OCI-LY1 (cell line): Measurements from ENCODE around the gene DNAH17.

ENCODE experiments used
- H2AFZ ChIP-seq: fragments of 200-600 bp; sonication (generic), shearing (Covaris generic); 2 replicates; pipeline ENCODE4 v1.6.0; 2014; ENCODE audit warnings: antibody characterized with exemption, mild to moderate bottlenecking, low read length
- H3F3A ChIP-seq: fragments of 200-600 bp; sonication (generic), shearing (Covaris generic); 2 replicates; pipeline ENCODE4 v1.6.0; 2014; ENCODE audit warnings: mild to moderate bottlenecking, antibody characterized with exemption, low read length, moderate library complexity; ENCODE audit not compliant: insufficient read depth
- H3K27ac ChIP-seq: fragments of 200-600 bp; sonication (generic); 2 replicates; pipeline ENCODE4 v1.5.1; 2014; ENCODE audit warnings: low read length, mixed run types, mild to moderate bottlenecking, low read depth; ENCODE audit not compliant: poor library complexity, severe bottlenecking
- H3K27me3 ChIP-seq: fragments of 200-600 bp; sonication (generic); 2 replicates; pipeline ENCODE4 v1.6.0; 2014; ENCODE audit warnings: antibody characterized with exemption, mild to moderate bottlenecking, low read length, moderate library complexity; ENCODE audit not compliant: insufficient read depth
- H3K36me3 ChIP-seq: fragments of 200-600 bp; sonication (generic); 2 replicates; pipeline ENCODE4 v1.6.1; 2014; ENCODE audit warnings: mild to moderate bottlenecking, antibody characterized with exemption, low read length, moderate library complexity, mixed read lengths; ENCODE audit not compliant: insufficient read depth
- H3K4me1 ChIP-seq: fragments of 200-600 bp; sonication (generic); 2 replicates; pipeline ENCODE4 v1.5.1; 2014; ENCODE audit warnings: mild to moderate bottlenecking, low read length, moderate library complexity; ENCODE audit not compliant: insufficient read depth, severe bottlenecking
- H3K4me2 ChIP-seq: fragments of 200-600 bp; sonication (generic), shearing (Covaris generic); 2 replicates; pipeline ENCODE4 v1.6.1; 2014; ENCODE audit warnings: low read length
- H3K4me3 ChIP-seq: fragments of 200-600 bp; sonication (generic); 2 replicates; pipeline ENCODE4 v1.5.1; 2014; ENCODE audit warnings: low read length, low read depth, mild to moderate bottlenecking, mixed read lengths; ENCODE audit not compliant: poor library complexity, severe bottlenecking
- H3K79me2 ChIP-seq: fragments of 200-600 bp; shearing (Covaris generic); 2 replicates; pipeline ENCODE4 v1.6.1; 2016; ENCODE audit warnings: mixed run types, low read length, mixed read lengths; ENCODE audit not compliant: insufficient read depth
- H3K9ac ChIP-seq: fragments of 200-600 bp; sonication (generic), shearing (Covaris generic); 2 replicates; pipeline ENCODE4 v1.6.1; 2014; ENCODE audit warnings: mild to moderate bottlenecking, low read length, mixed read lengths
- H3K9me2 ChIP-seq: fragments of 200-600 bp; sonication (generic), shearing (Covaris generic); 2 replicates; pipeline ENCODE4 v1.6.1; 2014; ENCODE audit warnings: low read depth, mild to moderate bottlenecking, low read length, mixed read lengths
- H3K9me3 ChIP-seq: fragments of 200-600 bp; shearing (Covaris generic); 2 replicates; pipeline ENCODE4 v1.6.1; 2014; ENCODE audit warnings: low read length, mixed read lengths
- H4K20me1 ChIP-seq: fragments of 200-600 bp; sonication (generic), shearing (Covaris generic); 2 replicates; pipeline ENCODE4 v1.6.0; 2016; ENCODE audit warnings: mild to moderate bottlenecking, low read length; ENCODE audit not compliant: insufficient read depth
- EZH2 ChIP-seq: fragments of 200-600 bp; sonication (generic), shearing (Covaris generic); IDR thresholded peaks from 2 replicates; pipeline ENCODE4 v1.8.0; 2017; ENCODE audit warnings: borderline replicate concordance, mixed run types, mild to moderate bottlenecking, antibody characterized with exemption, low read length, moderate library complexity, mixed read lengths
- TF ChIP-seq, protein P1 (sequence below): fragments of 200-600 bp; sonication (generic), shearing (Covaris generic); IDR thresholded peaks from 2 replicates; pipeline ENCODE4 v1.5.1; 2017; ENCODE audit warnings: mild to moderate bottlenecking, antibody characterized with exemption, low read length, moderate library complexity, mixed read lengths

Gene DNAH17

DNA sequence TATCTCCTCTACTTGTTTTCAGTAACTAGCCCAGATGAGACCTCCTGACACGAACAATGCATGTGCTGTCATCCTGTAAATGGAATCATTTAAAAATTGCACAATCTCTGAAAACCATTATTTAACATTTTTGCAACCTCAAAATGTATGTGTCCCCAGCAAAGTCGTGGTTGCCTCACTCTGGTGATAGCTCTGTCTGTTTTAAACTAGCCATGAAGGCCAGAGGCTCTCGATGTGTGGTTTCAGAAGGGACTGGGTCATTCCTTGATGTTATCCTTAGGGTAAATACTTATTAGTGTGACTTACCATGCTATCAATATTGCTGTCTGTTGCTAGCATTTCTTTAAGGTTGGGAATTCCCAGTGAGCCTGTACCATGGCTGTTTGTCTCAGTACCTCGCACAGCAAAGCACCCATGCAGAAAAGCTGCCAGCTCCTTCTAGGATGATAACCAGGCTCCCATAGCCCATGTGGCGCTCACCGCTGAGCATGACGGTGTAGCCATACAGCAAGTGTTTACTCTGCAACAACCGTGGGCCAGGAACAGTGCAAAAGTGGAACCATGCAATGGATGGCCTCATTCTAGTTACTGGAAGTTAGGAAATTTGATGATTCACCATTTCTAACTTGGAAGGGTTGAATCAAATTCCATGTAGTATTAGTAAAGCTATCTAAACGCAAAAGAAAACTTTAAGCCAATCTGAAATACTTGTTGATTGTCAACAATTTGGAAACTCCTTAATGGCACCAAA lies 201.6 kb downstream of the DNAH17 start:
- H3F3A ChIP-seq = no peaks in the 10 kb centered on the region
- H3K27me3 ChIP-seq = peaks cover 4% of the 10 kb centered on the region; the same call in 1 of the 2 replicates
- no peak overlapping the region for H3K27ac ChIP-seq
- H3K36me3 ChIP-seq = 0 out of 2 replicates have a peak, but pooled peaks cover 3% of the 10 kb centered on the region
- no peaks in the 10 kb centered on the region for H3K9me3 ChIP-seq
- no peaks in the 10 kb centered on the region for H4K20me1 ChIP-seq
- H3K79me2 ChIP-seq = peaks cover 9% of the 10 kb centered on the region
- TF ChIP-seq EZH2 = no peak
- H3K9ac ChIP-seq = no peak overlapping the region
- H2AFZ ChIP-seq = no peak overlapping the region
- H3K9me2 ChIP-seq = no peaks in the 10 kb centered on the region
- H3K4me3 ChIP-seq = no peak overlapping the region
- H3K4me2 ChIP-seq = no peak overlapping the region
- H3K4me1 ChIP-seq = peaks cover 27% of the 10 kb centered on the region

DNA sequence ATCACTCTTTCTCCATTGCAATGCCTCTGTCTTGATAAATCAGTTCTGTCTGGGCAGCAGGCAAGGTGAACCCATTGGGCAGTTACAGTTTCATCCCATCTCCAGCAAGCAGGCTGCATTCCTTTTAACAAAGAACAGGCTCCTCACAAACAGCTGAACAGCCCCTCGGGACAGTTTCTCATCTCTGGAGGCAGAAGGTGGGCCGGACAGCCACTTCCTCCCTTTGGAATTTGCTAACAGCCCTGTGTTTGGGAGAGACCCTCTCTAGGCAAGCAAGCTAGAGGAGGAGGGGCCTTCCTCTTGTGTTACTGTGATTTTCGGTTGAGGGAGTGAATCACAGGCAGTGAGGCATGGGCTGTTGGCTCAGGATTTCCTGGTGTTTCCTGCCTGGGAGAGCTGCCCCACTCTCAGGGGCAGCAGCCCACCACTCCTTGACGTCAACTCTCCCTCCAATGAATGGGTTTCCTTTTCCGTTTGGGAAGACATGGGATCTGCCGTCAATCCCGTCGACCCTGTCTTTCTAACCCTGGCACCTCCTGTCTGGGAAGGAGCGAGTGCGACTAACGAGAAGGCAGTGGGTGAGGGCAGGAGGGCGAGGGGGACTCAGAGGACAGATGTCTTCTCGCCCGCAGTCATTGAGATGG lies 202.4 kb downstream of the DNAH17 start:
- peaks cover 6% of the 10 kb centered on the region; the same call in 1 of the 2 replicates for H3K27me3 ChIP-seq
- H3K9me2 ChIP-seq = no peaks in the 10 kb centered on the region
- H4K20me1 ChIP-seq = no peaks in the 10 kb centered on the region
- H3K4me2 ChIP-seq = no peak overlapping the region
- H3K4me3 ChIP-seq = no peak overlapping the region
- H3K36me3 ChIP-seq = 0 out of 2 replicates have a peak, but pooled peaks cover 3% of the 10 kb centered on the region
- no peak overlapping the region for H3K9ac ChIP-seq
- H2AFZ ChIP-seq = no peak overlapping the region
- H3K9me3 ChIP-seq = no peaks in the 10 kb centered on the region
- H3K27ac ChIP-seq = no peak overlapping the region
- peaks cover 19% of the 10 kb centered on the region for H3K4me1 ChIP-seq
- H3K79me2 ChIP-seq = peaks cover 5% of the 10 kb centered on the region
- H3F3A ChIP-seq = no peaks in the 10 kb centered on the region
- no peak for TF ChIP-seq EZH2
- TF ChIP-seq, protein P1, sequence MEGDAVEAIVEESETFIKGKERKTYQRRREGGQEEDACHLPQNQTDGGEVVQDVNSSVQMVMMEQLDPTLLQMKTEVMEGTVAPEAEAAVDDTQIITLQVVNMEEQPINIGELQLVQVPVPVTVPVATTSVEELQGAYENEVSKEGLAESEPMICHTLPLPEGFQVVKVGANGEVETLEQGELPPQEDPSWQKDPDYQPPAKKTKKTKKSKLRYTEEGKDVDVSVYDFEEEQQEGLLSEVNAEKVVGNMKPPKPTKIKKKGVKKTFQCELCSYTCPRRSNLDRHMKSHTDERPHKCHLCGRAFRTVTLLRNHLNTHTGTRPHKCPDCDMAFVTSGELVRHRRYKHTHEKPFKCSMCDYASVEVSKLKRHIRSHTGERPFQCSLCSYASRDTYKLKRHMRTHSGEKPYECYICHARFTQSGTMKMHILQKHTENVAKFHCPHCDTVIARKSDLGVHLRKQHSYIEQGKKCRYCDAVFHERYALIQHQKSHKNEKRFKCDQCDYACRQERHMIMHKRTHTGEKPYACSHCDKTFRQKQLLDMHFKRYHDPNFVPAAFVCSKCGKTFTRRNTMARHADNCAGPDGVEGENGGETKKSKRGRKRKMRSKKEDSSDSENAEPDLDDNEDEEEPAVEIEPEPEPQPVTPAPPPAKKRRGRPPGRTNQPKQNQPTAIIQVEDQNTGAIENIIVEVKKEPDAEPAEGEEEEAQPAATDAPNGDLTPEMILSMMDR = no peak

DNA sequence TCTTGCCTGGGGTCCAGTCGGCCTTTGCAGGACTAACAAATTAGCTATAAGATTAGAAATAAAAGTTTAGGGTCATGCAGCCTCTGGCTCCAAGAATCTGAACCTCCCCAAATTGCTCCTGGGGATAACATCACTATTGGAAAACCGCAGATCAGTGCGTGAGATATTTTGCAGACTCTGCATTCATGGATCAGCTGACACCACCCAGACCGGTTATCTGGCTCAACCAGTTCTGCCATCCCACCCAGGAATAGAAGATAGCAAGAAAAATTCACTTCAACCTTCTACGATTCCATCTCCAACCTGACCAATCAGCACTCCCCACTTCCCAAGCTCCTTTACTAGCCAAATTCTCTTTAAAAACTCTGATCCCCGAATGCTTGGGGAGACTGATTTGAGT lies 203.0 kb downstream of the DNAH17 start:
- H3K9me2 ChIP-seq = no peaks in the 10 kb centered on the region
- H3K9me3 ChIP-seq = no peaks in the 10 kb centered on the region
- peaks cover 13% of the 10 kb centered on the region for H3K4me1 ChIP-seq
- H3K4me3 ChIP-seq = no peak overlapping the region
- H3K79me2 ChIP-seq = peaks cover 4% of the 10 kb centered on the region
- TF ChIP-seq EZH2 = no peak
- TF ChIP-seq, protein P1 = no peak
- H3F3A ChIP-seq = no peaks in the 10 kb centered on the region
- no peak overlapping the region for H3K4me2 ChIP-seq
- H3K36me3 ChIP-seq = 0 out of 2 replicates have a peak, but pooled peaks cover 3% of the 10 kb centered on the region
- H3K9ac ChIP-seq = no peak overlapping the region
- H4K20me1 ChIP-seq = no peaks in the 10 kb centered on the region
- H3K27ac ChIP-seq = no peak overlapping the region
- H2AFZ ChIP-seq = no peak overlapping the region
- H3K27me3 ChIP-seq = peaks cover 12% of the 10 kb centered on the region
